Measurements from ENCODE around the gene GNL2. TPM values are rescaled to one million over a fixed set of nuclear protein-coding genes. Genes with fewer than 3 reads are reported as not detected.

GNL2 gene
- 73.1 and 76.6 TPM in 2 replicates for total RNA-seq
- long read RNA-seq, transcript GNL2-201 (16 exons, 2,334 nt), result major isoform, 235 of 420 reads
- long read RNA-seq, partial matches to known transcripts, result 161 of 420 reads
- long read RNA-seq, other reads (novel, unspliced or antisense), result 22 of 420 reads

DNA sequence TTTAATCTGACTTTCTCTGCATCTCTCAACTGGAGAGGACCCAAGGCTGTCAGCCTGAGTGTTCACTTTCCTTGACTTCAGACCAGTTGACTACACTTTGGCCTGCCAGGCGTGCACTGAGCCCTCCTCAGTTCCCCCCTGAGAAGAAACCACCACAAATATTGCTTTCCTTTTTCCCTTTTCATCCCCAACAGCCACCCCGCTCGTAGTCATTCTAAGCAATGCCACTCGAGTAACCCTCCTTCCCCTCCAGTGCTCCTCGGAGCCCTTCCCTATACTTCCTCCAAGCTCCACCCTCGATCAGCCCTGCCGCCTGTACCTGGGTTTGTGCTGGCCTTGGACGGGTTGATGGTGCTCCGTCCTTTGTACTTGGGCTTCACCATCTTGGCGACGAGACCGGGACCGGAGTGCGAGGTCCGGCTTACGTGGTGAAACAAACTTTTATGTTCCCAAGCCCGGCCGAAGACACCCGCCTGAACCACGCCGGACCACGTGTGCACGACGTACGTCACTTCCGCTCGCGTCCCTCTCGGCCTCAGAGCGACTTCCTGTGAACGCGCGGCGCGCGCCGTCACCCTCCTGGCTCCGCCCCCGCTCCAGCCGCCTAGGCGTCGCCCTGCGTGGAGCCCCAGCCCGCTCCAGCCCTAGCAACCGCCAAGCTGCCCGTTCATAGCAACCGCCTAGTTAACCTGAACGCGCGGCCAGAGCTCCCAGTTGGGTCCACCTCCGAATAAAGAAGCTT is at the start of gene GNL2:
Gene GNL2 (minus strand): TSS at position 498 of the 742 bp plus-strand sequence. CDS start 115 bp downstream, at position 383.
- Mint-ChIP-seq H3K9me3 (no peaks in the 10 kb centered on the region), H3K4me3 (peak within 1 kb of the TSS; percentile 100), H3K27ac (ENCODE audit: unreplicated experiment) (peak within 1 kb of the TSS; percentile 99), H3K27me3 (ENCODE audit: low read depth) (peaks cover 44% of the 10 kb centered on the region), H3K36me3 (ENCODE audit: low read depth) (peaks cover 6% of the 10 kb centered on the region), H3K4me1 (peaks cover 29% of the 10 kb centered on the region)
- TF ChIP-seq, protein P1, sequence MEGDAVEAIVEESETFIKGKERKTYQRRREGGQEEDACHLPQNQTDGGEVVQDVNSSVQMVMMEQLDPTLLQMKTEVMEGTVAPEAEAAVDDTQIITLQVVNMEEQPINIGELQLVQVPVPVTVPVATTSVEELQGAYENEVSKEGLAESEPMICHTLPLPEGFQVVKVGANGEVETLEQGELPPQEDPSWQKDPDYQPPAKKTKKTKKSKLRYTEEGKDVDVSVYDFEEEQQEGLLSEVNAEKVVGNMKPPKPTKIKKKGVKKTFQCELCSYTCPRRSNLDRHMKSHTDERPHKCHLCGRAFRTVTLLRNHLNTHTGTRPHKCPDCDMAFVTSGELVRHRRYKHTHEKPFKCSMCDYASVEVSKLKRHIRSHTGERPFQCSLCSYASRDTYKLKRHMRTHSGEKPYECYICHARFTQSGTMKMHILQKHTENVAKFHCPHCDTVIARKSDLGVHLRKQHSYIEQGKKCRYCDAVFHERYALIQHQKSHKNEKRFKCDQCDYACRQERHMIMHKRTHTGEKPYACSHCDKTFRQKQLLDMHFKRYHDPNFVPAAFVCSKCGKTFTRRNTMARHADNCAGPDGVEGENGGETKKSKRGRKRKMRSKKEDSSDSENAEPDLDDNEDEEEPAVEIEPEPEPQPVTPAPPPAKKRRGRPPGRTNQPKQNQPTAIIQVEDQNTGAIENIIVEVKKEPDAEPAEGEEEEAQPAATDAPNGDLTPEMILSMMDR (conservative IDR thresholded peaks at IDR 0.05), result no peak
- peak; percentile 97 for DNase-seq (ENCODE audit: low read depth, low spot score)

DNA sequence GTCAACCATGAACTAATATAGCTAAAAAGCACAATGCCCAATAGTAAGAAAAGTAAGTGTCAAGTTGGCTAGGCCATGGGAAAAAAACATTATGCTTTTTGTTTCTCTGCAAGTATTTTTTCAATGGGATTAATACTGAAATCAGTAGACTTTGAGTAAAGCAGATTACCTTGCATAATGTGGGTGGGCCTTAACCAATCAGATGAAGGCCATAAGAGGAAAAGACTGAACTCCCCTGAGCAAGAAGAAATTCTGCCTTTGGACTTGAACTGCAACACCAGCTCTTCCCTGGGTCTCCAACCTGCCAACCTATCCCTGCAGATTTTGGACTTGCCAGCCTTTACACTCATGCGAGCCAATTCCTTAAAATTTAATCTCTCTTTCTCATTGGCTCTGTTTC is 45.3 kb upstream of the GNL2 start:
- TF ChIP-seq, protein P1 (conservative IDR thresholded peaks at IDR 0.05), result no peak
- Mint-ChIP-seq H3K27ac (ENCODE audit: unreplicated experiment) (no peak overlapping the region), H3K9me3 (no peaks in the 10 kb centered on the region), H3K4me1 (no peaks in the 10 kb centered on the region), H3K27me3 (ENCODE audit: low read depth) (peaks cover 6% of the 10 kb centered on the region), H3K36me3 (ENCODE audit: low read depth) (no peaks in the 10 kb centered on the region), H3K4me3 (no peak overlapping the region)
- no peak for DNase-seq (ENCODE audit: low read depth, low spot score)

DNA sequence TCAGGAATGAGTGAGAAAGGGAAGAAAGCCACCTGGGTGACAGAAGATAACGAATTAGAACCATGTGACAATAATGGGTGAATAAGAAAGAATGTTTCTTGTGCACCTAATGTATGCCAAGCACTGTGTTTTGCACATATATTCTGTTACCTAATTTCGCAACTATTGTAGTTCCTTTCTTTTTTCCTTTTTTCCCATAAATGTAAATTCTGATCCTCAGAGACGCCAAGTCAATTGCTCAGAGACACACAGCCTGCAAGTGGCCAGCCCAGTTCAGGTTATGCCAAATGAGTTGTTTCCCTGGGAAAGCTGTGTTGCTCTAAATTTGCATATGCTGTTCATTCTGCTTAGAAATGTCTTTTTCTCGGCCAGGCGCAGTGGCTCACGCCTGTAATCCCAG is 40.7 kb upstream of the GNL2 start:
- Mint-ChIP-seq H3K36me3 (ENCODE audit: low read depth) (no peaks in the 10 kb centered on the region), H3K27me3 (ENCODE audit: low read depth) (peaks cover 29% of the 10 kb centered on the region), H3K27ac (ENCODE audit: unreplicated experiment) (no peak overlapping the region), H3K4me1 (no peaks in the 10 kb centered on the region), H3K9me3 (no peaks in the 10 kb centered on the region), H3K4me3 (no peak overlapping the region)
- TF ChIP-seq, protein P1 (conservative IDR thresholded peaks at IDR 0.05), result no peak
- no peak for DNase-seq (ENCODE audit: low read depth, low spot score)

DNA sequence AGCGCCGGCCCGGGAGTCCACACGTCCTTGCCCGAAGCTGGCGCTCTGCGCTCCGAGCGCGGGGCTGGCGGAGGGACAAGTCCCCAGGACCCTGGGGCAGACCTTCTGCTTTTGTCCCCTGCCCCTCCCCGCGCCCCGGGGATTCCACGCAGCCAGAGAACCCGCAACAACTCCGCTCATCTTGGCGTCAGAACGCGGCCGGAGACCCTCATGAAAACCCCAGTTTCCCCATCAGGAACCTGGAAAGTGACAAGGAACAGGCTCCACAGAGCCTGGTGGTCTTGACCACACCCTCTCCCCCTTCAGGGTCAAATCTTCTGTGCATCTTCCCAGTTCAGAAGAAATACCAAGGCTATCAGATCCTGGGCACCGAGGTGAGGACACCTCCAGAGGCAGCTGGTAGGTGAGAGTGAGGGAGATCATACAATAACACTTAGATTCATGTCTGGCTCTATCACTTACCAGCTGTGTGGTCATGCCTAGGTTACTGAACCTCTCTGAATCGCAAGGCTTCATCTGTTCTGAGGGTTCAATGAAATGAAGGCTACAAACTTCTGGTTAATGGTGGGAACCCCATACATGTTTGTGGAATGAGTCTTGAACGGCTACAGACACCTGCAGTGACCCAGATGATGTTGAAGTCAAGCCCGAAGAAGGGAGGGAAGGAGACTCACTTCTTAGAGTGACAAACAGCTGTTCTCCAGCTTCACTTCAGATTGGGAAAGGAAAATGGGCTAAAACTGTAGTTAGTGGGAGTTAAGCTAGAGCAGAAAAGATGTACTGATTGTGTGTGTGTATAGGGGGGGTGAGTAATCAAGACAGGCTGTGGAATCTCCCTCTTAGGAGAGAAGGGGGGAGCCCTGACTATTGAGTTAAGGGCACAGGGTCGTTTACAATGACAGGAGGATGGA is 39.5 kb upstream of the GNL2 start:
- no peak overlapping the region for H3K27ac Mint-ChIP-seq (ENCODE audit: unreplicated experiment)
- no peaks in the 10 kb centered on the region for H3K36me3 Mint-ChIP-seq (ENCODE audit: low read depth)
- H3K27me3 Mint-ChIP-seq (ENCODE audit: low read depth), result peaks cover 40% of the 10 kb centered on the region
- peak overlapping the region; percentile 24 for H3K4me3 Mint-ChIP-seq
- H3K9me3 Mint-ChIP-seq, result no peaks in the 10 kb centered on the region
- TF ChIP-seq, protein P1 (conservative IDR thresholded peaks at IDR 0.05), result no peak
- no peaks in the 10 kb centered on the region for H3K4me1 Mint-ChIP-seq
- DNase-seq (ENCODE audit: low read depth, low spot score), result no peak

DNA sequence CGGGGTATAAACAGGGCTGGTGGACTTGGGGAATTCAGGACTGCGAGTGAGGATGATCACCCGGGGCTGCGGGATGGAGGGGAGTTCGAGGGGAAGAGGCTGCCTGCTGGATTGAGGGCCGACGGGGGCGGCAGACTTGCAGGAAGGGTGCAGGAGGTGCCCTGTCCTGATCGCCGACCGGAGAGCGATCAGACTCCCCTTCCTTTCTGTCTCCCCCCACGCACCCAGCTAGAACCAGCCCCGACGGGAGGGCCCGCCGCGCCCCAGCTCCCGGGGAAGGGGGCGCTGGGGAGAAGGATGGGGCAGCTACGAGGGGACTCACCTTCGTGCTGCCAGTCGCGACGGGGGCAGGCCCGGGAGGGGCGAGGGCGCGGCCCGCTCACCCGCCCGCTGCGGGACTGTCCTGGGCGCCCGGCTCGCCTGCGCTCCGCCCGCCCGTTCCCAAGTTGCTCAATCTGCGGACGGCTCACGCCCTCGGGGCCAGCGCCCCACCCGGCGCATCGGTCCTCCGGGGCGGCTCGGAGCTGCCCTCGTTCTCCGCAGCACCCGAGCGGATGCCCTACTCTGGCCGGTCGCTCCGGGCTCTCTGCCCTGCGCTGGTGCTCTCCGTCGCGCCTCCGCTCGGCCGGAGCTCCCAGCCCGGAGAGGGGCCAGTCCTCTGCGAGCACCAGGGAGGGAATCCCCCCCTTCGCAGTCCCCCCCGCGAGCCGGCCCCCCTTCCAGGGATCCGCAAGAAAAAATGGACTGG is 38.7 kb upstream of the GNL2 start, which contains the start of gene RSPO1:
Gene RSPO1 (minus strand): TSS at position 649 of the 748 bp plus-strand sequence. CDS start 5,231 bp downstream, outside the sequence.
- TF ChIP-seq, protein P1 (conservative IDR thresholded peaks at IDR 0.05), result no peak
- no peaks in the 10 kb centered on the region for H3K9me3 Mint-ChIP-seq
- peaks cover 49% of the 10 kb centered on the region for H3K27me3 Mint-ChIP-seq (ENCODE audit: low read depth)
- peak within 1 kb of the TSS; percentile 24 for H3K4me3 Mint-ChIP-seq
- H3K27ac Mint-ChIP-seq (ENCODE audit: unreplicated experiment), result no peak within 1 kb of the TSS
- no peaks in the 10 kb centered on the region for H3K4me1 Mint-ChIP-seq
- DNase-seq (ENCODE audit: low read depth, low spot score), result no peak
- no peaks in the 10 kb centered on the region for H3K36me3 Mint-ChIP-seq (ENCODE audit: low read depth)
